Activated T-cell treated with anti-CD3 and anti-CD28 coated beads, Interleukin-2, amount 50 U/mL, for 72 hours (primary cell): ENCODE results near the gene VSTM5. TPM values are rescaled to one million over a fixed set of nuclear protein-coding genes. Genes with fewer than 3 reads are reported as not detected.
A peak's percentile ranks its signal among the peaks of the same experiment; 100 is the strongest.
"Not testable (repeated sequence)": the region's sequence is repeated elsewhere in the genome, so short reads cannot be mapped to it uniquely, and the experiment has no call there.

Source experiments
- ATAC-seq, 2 donors: fragments of 150-1000 bp; cut with Tn5 transposase; replicated peaks in 1 of 2; 2 replicates each; pipeline ENCODE4 v1.10.0; 2021; ENCODE audit warnings: moderate library complexity in 2 of 2, mild to moderate bottlenecking in 1 of 2
- DNase-seq, 2 donors: peaks; one replicate each; pipeline ENCODE4 v3.0.0; 2021 to 2022; ENCODE audit warnings: mixed read lengths in 1 of 2
- H3K27ac Mint-ChIP-seq: one replicate; pipeline ENCODE4 v1.8.0; 2022; ENCODE audit warnings: mild to moderate bottlenecking, moderate library complexity, mixed read lengths
- H3K27me3 Mint-ChIP-seq: one replicate; pipeline ENCODE4 v1.8.0; 2022; ENCODE audit warnings: low read depth, mixed read lengths
- H3K36me3 Mint-ChIP-seq, 2 donors: one replicate each; pipeline ENCODE4 v1.8.0; 2022; ENCODE audit warnings: mixed read lengths in 2 of 2, mild to moderate bottlenecking in 1 of 2; ENCODE audit not compliant: insufficient read depth in 2 of 2
- H3K4me1 Mint-ChIP-seq: one replicate; pipeline ENCODE4 v1.8.0; 2022; ENCODE audit warnings: low read depth, mixed read lengths
- H3K4me3 Mint-ChIP-seq, 2 donors: one replicate each; pipeline ENCODE4 v1.8.0; 2022; ENCODE audit warnings: mild to moderate bottlenecking in 2 of 2, mixed read lengths in 2 of 2, moderate library complexity in 2 of 2
- H3K9me3 Mint-ChIP-seq, 2 donors: one replicate each; pipeline ENCODE4 v1.8.0; 2022; ENCODE audit warnings: mixed read lengths in 2 of 2
- total RNA-seq, 2 donors: library from RNA; stranded (reverse); gene quantifications; one replicate each; pipeline ENCODE4 v1.2.3, GENCODE V29; 2022

Gene VSTM5
- not detected for total RNA-seq

- Mint-ChIP-seq H3K36me3 (no peaks in the 10 kb centered on the region), H3K4me1 (no peaks in the 10 kb centered on the region), H3K4me3 (peak within 1 kb of the TSS in 1 of 2 donors; percentile 30)
Observed at GRCh38 chr11:93850594-93851018, at the start of gene VSTM5. Gene VSTM5 (minus strand): TSS chr11:93850618. CDS start chr11:93850502, 116 bp downstream.

GRCh38 chr11:93895106-93895862 is 44.9 kb upstream of the VSTM5 start:
- peak; percentile 4 to 9 for DNase-seq
- ATAC-seq: peak; percentile 51 to 57

More at GRCh38 chr11:93850594-93851018, at the start of gene VSTM5:
- Mint-ChIP-seq H3K9me3 (peaks cover 0 to 2% of the 10 kb centered on the region in 2 donors), H3K27me3 (peaks cover 26% of the 10 kb centered on the region), H3K27ac (no peak within 1 kb of the TSS)
- ATAC-seq: no peak
- no peak for DNase-seq

GRCh38 chr11:93890391-93891051 is 40.1 kb upstream of the VSTM5 start:
- Mint-ChIP-seq H3K27ac (no peak overlapping the region), H3K9me3 (peaks cover 0 to 1% of the 10 kb centered on the region in 2 donors), H3K4me1 (no peaks in the 10 kb centered on the region)

More at GRCh38 chr11:93895106-93895862, 44.9 kb upstream of the VSTM5 start:
- Mint-ChIP-seq H3K27ac (no peak overlapping the region), H3K27me3 (peaks cover 65% of the 10 kb centered on the region), H3K9me3 (peaks cover 0 to 1% of the 10 kb centered on the region in 2 donors), H3K4me1 (no peaks in the 10 kb centered on the region), H3K4me3 (no peak overlapping the region), H3K36me3 (no peaks in the 10 kb centered on the region)

GRCh38 chr11:93887111-93887510 is 36.7 kb upstream of the VSTM5 start:
- peaks cover 0 to 6% of the 10 kb centered on the region in 2 donors for H3K9me3 Mint-ChIP-seq
- H3K4me3 Mint-ChIP-seq: no peak overlapping the region
- ATAC-seq (no peak), DNase-seq (no peak)
- peaks cover 2% of the 10 kb centered on the region in 2 donors for H3K36me3 Mint-ChIP-seq
- no peak overlapping the region for H3K27ac Mint-ChIP-seq
- H3K4me1 Mint-ChIP-seq: no peaks in the 10 kb centered on the region
- H3K27me3 Mint-ChIP-seq: peaks cover 33% of the 10 kb centered on the region

More at GRCh38 chr11:93890391-93891051, 40.1 kb upstream of the VSTM5 start:
- Mint-ChIP-seq H3K36me3 (no peaks in the 10 kb centered on the region), H3K27me3 (peaks cover 56% of the 10 kb centered on the region), H3K4me3 (no peak overlapping the region)
- no peak for ATAC-seq
- no peak for DNase-seq

- not testable (repeated sequence) for H3K27ac Mint-ChIP-seq, ATAC-seq, H3K4me1 Mint-ChIP-seq, H3K9me3 Mint-ChIP-seq, DNase-seq, H3K36me3 Mint-ChIP-seq, H3K4me3 Mint-ChIP-seq
- H3K27me3 Mint-ChIP-seq: peaks cover 29% of the 10 kb centered on the region
Observed at GRCh38 chr11:93879114-93879513, 28.7 kb upstream of the VSTM5 start.

- Mint-ChIP-seq H3K4me3 (no peak overlapping the region), H3K36me3 (no peaks in the 10 kb centered on the region), H3K27ac (no peak overlapping the region), H3K4me1 (no peaks in the 10 kb centered on the region), H3K27me3 (peaks cover 41% of the 10 kb centered on the region), H3K9me3 (no peaks in the 10 kb centered on the region)
- no peak for ATAC-seq
- DNase-seq: no peak
Observed at GRCh38 chr11:93875637-93876036, 25.2 kb upstream of the VSTM5 start.

- no peaks in the 10 kb centered on the region for H3K36me3 Mint-ChIP-seq
Observed at GRCh38 chr11:93871526-93871925, 21.1 kb upstream of the VSTM5 start.

GRCh38 chr11:93870616-93871015 is 20.2 kb upstream of the VSTM5 start:
- ATAC-seq: no peak
- H3K36me3 Mint-ChIP-seq: no peaks in the 10 kb centered on the region
- peaks cover 0 to 1% of the 10 kb centered on the region in 2 donors for H3K9me3 Mint-ChIP-seq
- no peak overlapping the region for H3K4me3 Mint-ChIP-seq
- H3K4me1 Mint-ChIP-seq: no peaks in the 10 kb centered on the region
- peaks cover 12% of the 10 kb centered on the region for H3K27me3 Mint-ChIP-seq
- no peak for DNase-seq
- H3K27ac Mint-ChIP-seq: no peak overlapping the region

More at GRCh38 chr11:93871526-93871925, 21.1 kb upstream of the VSTM5 start:
- ATAC-seq: no peak
- Mint-ChIP-seq H3K9me3 (peaks cover 0 to 1% of the 10 kb centered on the region in 2 donors), H3K27me3 (peaks cover 12% of the 10 kb centered on the region), H3K4me1 (no peaks in the 10 kb centered on the region), H3K27ac (no peak overlapping the region), H3K4me3 (no peak overlapping the region)
- no peak for DNase-seq

- H3K27ac Mint-ChIP-seq: no peak overlapping the region
- DNase-seq: no peak
- peaks cover 0 to 1% of the 10 kb centered on the region in 2 donors for H3K9me3 Mint-ChIP-seq
- peaks cover 12% of the 10 kb centered on the region for H3K27me3 Mint-ChIP-seq
- H3K4me3 Mint-ChIP-seq: no peak overlapping the region
- ATAC-seq: no peak
- no peaks in the 10 kb centered on the region for H3K36me3 Mint-ChIP-seq
- H3K4me1 Mint-ChIP-seq: no peaks in the 10 kb centered on the region
Observed at GRCh38 chr11:93869830-93870229, 19.4 kb upstream of the VSTM5 start.

- H3K36me3 Mint-ChIP-seq, H3K27ac Mint-ChIP-seq, H3K9me3 Mint-ChIP-seq, H3K4me3 Mint-ChIP-seq, H3K4me1 Mint-ChIP-seq, ATAC-seq, DNase-seq: not testable (repeated sequence)
- H3K27me3 Mint-ChIP-seq: peaks cover 12% of the 10 kb centered on the region
Observed at GRCh38 chr11:93868404-93868803, 18.0 kb upstream of the VSTM5 start.

GRCh38 chr11:93861808-93862207 is 11.4 kb upstream of the VSTM5 start:
- no peak for DNase-seq
- Mint-ChIP-seq H3K9me3 (no peaks in the 10 kb centered on the region), H3K27ac (no peak overlapping the region), H3K4me1 (no peaks in the 10 kb centered on the region), H3K36me3 (no peaks in the 10 kb centered on the region), H3K4me3 (no peak overlapping the region), H3K27me3 (peaks cover 10% of the 10 kb centered on the region)
- no peak for ATAC-seq

- no peak for ATAC-seq
Observed at GRCh38 chr11:93858121-93858775, 7.8 kb upstream of the VSTM5 start.

More at GRCh38 chr11:93858121-93858775, 7.8 kb upstream of the VSTM5 start:
- peaks cover 0 to 2% of the 10 kb centered on the region in 2 donors for H3K9me3 Mint-ChIP-seq
- no peaks in the 10 kb centered on the region for H3K4me1 Mint-ChIP-seq
- H3K36me3 Mint-ChIP-seq: no peaks in the 10 kb centered on the region
- H3K4me3 Mint-ChIP-seq: no peak overlapping the region
- peaks cover 23% of the 10 kb centered on the region for H3K27me3 Mint-ChIP-seq
- no peak overlapping the region for H3K27ac Mint-ChIP-seq
- DNase-seq: no peak
